ENCODE results near the gene AP3S2.
"Not testable (repeated sequence)": the region's sequence is repeated elsewhere in the genome, so short reads cannot be mapped to it uniquely, and the experiment has no call there.

Gene AP3S2

DNA sequence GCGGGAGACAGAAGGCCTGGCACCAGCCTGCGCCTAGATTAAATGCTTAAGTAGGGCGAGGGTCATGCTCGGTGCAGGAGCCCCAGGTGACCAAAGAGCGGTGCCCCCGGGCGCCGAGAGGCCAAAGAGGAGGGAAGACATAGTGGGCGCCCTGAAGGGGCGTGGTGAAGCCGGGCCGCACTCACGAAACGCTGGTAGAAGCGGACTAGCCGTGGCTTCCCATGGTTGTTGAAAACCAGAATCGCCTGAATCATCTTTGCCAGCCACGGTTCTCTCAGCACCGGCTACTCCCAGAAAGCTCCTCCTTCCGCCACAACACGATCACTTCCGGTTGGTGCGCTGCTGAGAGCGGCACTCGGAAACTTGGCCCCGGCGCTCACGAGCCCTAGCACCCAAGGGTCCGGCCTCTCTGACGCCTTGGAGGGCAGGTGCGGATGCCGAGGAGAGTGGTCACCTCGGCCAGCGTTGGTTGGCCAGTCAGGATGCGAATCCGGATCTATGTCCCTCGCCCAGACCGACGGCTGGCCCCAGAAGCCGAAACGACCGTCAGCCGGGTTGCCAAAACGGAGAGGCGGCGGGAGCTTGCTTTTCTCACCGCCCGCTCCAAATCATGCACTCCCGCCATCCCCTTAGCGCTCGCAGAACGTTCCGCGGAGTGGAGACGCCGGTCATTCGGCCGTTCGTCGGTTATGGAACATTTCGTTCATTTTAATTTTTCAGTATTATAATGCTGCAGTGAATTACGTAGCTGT is at the start of gene AP3S2:
TSS of gene AP3S2 (minus strand) at position 299 of the 752 bp plus-strand sequence. CDS start at position 254, 45 bp downstream.
- peak; percentile 45 for FAIRE-seq
- peak; percentile 61 for TF ChIP-seq POLR2A (IDR thresholded peaks at IDR 0.05; ENCODE audit: low read depth, low read length)
- DNase-seq (ENCODE audit: insufficient read length, low spot score) = peak; percentile 66

DNA sequence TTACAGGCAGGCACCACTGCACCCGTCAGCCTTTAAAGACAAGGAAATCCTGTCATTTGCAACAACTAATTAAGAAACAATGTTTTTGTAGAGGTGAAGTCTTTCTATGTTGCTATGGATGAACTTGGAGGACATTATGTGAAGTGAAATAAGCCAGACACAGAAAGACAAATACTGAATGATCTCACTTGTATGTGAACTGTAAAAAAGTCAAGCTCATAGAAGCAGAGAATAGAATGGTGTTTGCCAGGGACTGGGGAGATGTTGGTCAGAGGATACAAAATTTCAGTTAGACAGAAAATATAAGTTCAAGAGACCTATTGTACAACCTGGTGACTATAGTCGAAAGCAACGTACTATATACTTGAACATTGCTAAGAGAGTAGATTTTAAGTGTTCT is 46.1 kb upstream of the AP3S2 start:
- TF ChIP-seq POLR2A (IDR thresholded peaks at IDR 0.05; ENCODE audit: low read depth, low read length) = no peak
- FAIRE-seq = no peak
- no peak for DNase-seq (ENCODE audit: insufficient read length, low spot score)

- FAIRE-seq; DNase-seq (ENCODE audit: insufficient read length, low spot score): not testable (repeated sequence)
Observed at GRCh38 chr15:89939377-89939776, 45.6 kb upstream of the AP3S2 start.

DNA sequence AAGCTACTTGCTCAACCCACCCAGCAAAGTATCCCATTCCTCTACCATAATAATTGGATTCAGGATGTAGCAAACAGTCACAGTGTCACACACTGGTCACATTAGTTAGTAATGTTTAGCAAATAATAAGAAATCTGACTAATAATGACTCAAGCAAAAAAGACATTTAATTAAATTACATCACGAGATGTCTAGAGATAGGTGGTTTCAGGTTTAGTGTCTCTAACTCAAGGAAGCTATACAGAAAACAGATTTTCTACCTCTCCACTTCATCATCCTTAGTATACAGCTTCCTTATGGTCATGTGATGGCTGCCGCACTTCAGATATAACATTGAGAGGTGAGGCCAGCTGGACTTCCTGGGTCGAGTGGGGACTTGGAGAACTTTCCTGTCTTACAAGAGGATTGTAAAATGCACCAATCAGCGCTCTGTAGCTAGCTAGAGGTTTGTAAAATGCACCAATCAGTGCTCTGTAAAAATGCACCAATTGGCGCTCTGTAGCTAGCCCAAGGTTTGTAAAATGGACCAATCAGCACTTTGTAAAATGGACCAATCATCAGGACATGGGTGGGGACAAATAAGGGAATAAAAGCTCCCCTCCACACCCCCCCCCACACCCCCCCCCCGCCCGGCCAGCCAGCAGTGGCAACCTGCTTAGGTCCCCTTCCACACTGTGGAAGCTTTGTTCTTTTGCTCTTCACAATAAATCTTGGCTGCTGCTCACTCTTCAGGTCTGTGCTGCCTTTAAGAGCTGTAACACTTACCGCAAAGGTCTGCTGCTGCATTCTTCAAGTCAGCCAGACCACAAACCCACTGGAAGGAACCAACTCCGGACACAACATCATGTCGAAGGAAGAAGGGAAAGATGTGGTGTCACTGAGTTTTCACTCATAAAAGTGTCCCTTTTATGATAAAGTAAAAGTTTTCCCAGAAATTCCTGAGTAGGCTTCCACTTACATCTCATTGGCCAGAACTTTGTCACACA is 43.9 kb upstream of the AP3S2 start:
- FAIRE-seq = no peak
- no peak for DNase-seq (ENCODE audit: insufficient read length, low spot score)
- no peak for TF ChIP-seq POLR2A (IDR thresholded peaks at IDR 0.05; ENCODE audit: low read depth, low read length)

GRCh38 chr15:89936786-89937265 is 43.0 kb upstream of the AP3S2 start:
- FAIRE-seq (no peak), DNase-seq (ENCODE audit: insufficient read length, low spot score) (no peak)
- no peak for TF ChIP-seq POLR2A (IDR thresholded peaks at IDR 0.05; ENCODE audit: low read depth, low read length)

GRCh38 chr15:89936051-89936785 is 42.4 kb upstream of the AP3S2 start:
- DNase-seq (ENCODE audit: insufficient read length, low spot score) = no peak
- FAIRE-seq = no peak
- TF ChIP-seq POLR2A (IDR thresholded peaks at IDR 0.05; ENCODE audit: low read depth, low read length) = no peak

DNA sequence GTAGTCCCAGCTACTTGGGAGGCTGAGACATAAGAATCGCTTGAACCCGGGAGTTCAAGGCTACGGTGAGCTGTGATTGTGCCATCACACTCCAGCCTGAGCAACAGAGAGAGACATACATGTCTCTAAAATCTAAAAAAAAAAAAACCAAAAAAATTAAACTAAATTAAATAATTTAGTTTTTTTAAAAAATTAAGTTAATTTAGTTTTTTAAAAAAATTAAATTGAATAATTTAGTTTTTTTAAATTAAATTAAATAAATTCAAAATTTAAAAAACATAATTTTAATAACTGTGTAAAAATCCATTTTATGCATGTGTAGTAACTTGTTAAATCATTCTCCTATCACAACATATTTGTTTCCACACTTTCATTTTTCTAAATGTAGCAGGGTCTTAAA is 39.1 kb upstream of the AP3S2 start:
- no peak for FAIRE-seq

DNA sequence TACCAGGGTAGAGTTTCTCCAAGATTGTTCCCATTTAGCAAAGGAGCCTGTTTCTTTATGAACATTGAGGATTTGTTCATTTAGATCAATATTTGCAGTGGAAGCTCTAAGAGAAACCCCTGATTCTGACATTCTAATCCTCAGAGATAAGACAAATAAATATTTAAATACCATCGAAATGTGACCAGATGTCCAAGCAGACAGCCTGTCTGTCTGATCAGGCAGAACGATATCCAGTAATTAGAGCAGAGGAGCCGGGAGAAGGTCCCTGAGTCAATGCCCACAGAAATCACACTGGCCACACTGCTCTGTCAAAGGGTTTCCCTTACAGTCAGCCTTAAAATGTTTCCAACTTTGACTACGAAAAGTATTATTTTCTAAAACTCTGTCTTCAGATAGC is 34.6 kb upstream of the AP3S2 start:
- no peak for TF ChIP-seq POLR2A (IDR thresholded peaks at IDR 0.05; ENCODE audit: low read depth, low read length)
- DNase-seq (ENCODE audit: insufficient read length, low spot score) (no peak), FAIRE-seq (no peak)

More for the DNA sequence above, 39.1 kb upstream of the AP3S2 start:
- TF ChIP-seq POLR2A (IDR thresholded peaks at IDR 0.05; ENCODE audit: low read depth, low read length) = no peak
- DNase-seq (ENCODE audit: insufficient read length, low spot score) = no peak

GRCh38 chr15:89926158-89926557 is 32.4 kb upstream of the AP3S2 start:
- TF ChIP-seq POLR2A (IDR thresholded peaks at IDR 0.05; ENCODE audit: low read depth, low read length) = no peak
- no peak for FAIRE-seq

GRCh38 chr15:89917442-89918101 is 23.8 kb upstream of the AP3S2 start:
- no peak for TF ChIP-seq POLR2A (IDR thresholded peaks at IDR 0.05; ENCODE audit: low read depth, low read length)
- DNase-seq (ENCODE audit: insufficient read length, low spot score) (no peak), FAIRE-seq (no peak)

More at GRCh38 chr15:89926158-89926557, 32.4 kb upstream of the AP3S2 start:
- no peak for DNase-seq (ENCODE audit: insufficient read length, low spot score)

GRCh38 chr15:89916660-89917059 is 22.9 kb upstream of the AP3S2 start:
- TF ChIP-seq POLR2A (IDR thresholded peaks at IDR 0.05; ENCODE audit: low read depth, low read length) = no peak
- FAIRE-seq = no peak
- DNase-seq (ENCODE audit: insufficient read length, low spot score) = no peak

DNA sequence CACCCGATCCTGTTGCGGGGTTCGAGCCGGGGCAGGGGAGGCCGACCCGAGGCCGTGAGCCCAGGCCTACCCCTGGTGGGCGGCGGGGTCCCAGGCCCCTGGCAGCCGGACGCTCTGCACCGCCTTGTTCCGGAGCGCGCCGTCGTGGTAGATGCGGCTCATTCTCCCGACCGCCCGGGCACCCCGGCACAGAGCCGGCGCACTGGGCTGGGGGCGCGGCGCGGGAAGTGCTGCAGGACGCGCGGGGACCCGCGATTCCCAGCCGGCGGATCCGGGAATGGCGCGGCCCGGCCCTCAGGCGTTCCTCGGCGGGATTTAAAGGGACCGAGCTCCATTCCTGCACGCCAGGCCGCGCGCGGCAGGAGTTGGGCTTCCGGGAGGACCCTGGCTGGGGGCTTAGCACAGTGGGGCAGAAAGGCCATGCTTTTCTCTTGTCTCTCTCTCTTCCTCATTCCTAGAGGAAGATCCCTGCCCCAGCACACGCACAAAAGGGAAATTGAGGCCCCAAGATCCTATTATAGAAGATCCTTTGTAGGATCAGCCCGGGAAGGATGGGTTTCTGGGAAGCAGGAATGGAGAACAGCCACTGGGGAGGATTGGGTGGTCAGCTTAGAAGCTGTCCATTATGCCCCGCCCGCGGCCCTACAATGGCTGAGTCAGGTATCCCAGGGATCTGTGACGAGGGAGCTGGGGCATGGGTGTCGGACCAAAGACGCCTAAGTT is 19.0 kb upstream of the AP3S2 start, which contains the start of gene ARPIN:
TSS of gene ARPIN (minus strand) at position 279 of the 723 bp plus-strand sequence. CDS start at position 162, 117 bp downstream.
- TF ChIP-seq POLR2A (IDR thresholded peaks at IDR 0.05; ENCODE audit: low read depth, low read length) = peak; percentile 48
- peak; percentile 47 for DNase-seq (ENCODE audit: insufficient read length, low spot score)
- no peak for FAIRE-seq

Data from H54 (cell line).